ENCODE results near the gene NPHP1. TPM values are rescaled to one million over a fixed set of nuclear protein-coding genes. Genes with fewer than 3 reads are reported as not detected.

The NPHP1 gene
- total and polyA plus RNA-seq, 2 of the 4 experiments (the other 2 are of a cell fraction) = 1.8 to 2.5 TPM

- no peak overlapping the region for H2AK5ac ChIP-seq (ENCODE audit: low read depth, low read length)
- H3K4me2 ChIP-seq (ENCODE audit: low read depth, low read length) = no peak overlapping the region
- H3K4me3 ChIP-seq (ENCODE audit: insufficient read depth, low read depth, low read length) = no peak overlapping the region
- H4K8ac ChIP-seq (ENCODE audit: low read depth in 2 of 2, low read length in 2 of 2) = no peak overlapping the region
- H3K14ac ChIP-seq (replicated peaks; ENCODE audit: low read depth, low read length) = no peak overlapping the region
- intact Hi-C loops (cut with micrococcal nuclease) = loop anchor here (2.0 kb wide), 1 partner anchor 20 kb away; no protein-coding TSS in a partner anchor
- H3K56ac ChIP-seq (ENCODE audit: extremely low read depth, insufficient read depth, low read length) = no peak overlapping the region
- H3K23ac ChIP-seq (ENCODE audit: low read depth, low read length) = no peak overlapping the region
- in situ Hi-C loops (cut with MboI; ENCODE audit: low sequenced_read_pairs) = no loop called here
- H3K27me3 ChIP-seq (ENCODE audit: control insufficient read depth, insufficient read depth, low read length) = no peaks in the 10 kb centered on the region
- H3K27ac ChIP-seq (ENCODE audit: insufficient read depth, low read length) = no peak overlapping the region
- no peak overlapping the region for H2BK20ac ChIP-seq (ENCODE audit: low read depth, low read length)
- no peak overlapping the region for H3K9ac ChIP-seq (ENCODE audit: low read depth, low read length)
- no peak overlapping the region for H2AFZ ChIP-seq (replicated peaks; ENCODE audit: low read length, poor library complexity)
- TF ChIP-seq RCOR1 (IDR thresholded peaks at IDR 0.05; ENCODE audit: insufficient replicate concordance, low read length) (no peak), POLR2A (IDR thresholded peaks at IDR 0.05; ENCODE audit: low read depth, low read length) (no peak), RAD21 (IDR thresholded peaks at IDR 0.05; ENCODE audit: low read length) (no peak), MAZ (IDR thresholded peaks at IDR 0.05; ENCODE audit: borderline replicate concordance, low read depth, low read length) (no peak), CEBPB (IDR thresholded peaks at IDR 0.05; ENCODE audit: low read depth, low read length) (no peak), MAFK (IDR thresholded peaks at IDR 0.05; ENCODE audit: low read depth, low read length) (no peak), NFE2L2 (IDR thresholded peaks at IDR 0.05; ENCODE audit: low read depth, low read length) (no peak), USF2 (IDR thresholded peaks at IDR 0.05; ENCODE audit: low read depth, low read length) (no peak), MXI1 (IDR thresholded peaks at IDR 0.05; ENCODE audit: borderline replicate concordance, low read depth, low read length) (no peak), SMC3 (IDR thresholded peaks at IDR 0.05; ENCODE audit: low read depth, low read length) (no peak), RFX5 (IDR thresholded peaks at IDR 0.05; ENCODE audit: low read depth, low read length) (no peak)
- H3K18ac ChIP-seq (ENCODE audit: low read depth, low read length) = no peak overlapping the region
- H3K4me1 ChIP-seq (ENCODE audit: control insufficient read depth, insufficient read depth, low read length) = no peaks in the 10 kb centered on the region
- BruUV-seq (replicated peaks) = no TSS peak
- H2BK15ac ChIP-seq (ENCODE audit: low read depth, low read length) = no peak overlapping the region
- no peak overlapping the region for H2BK5ac ChIP-seq (ENCODE audit: low read depth, low read length, poor library complexity, severe bottlenecking)
- H2AK9ac ChIP-seq (replicated peaks; ENCODE audit: low read depth, low read length, poor library complexity) = no peak overlapping the region
- no peaks in the 10 kb centered on the region for H4K20me1 ChIP-seq (ENCODE audit: insufficient read depth, low read length)
- H3K9me3 ChIP-seq (ENCODE audit: control insufficient read depth, insufficient read depth, low read length) = no peaks in the 10 kb centered on the region
- H4K5ac ChIP-seq (ENCODE audit: low read depth, low read length) = no peak overlapping the region
- H3K36me3 ChIP-seq (ENCODE audit: control insufficient read depth, insufficient read depth, low read length) = no peaks in the 10 kb centered on the region
- WGBS, 2 experiments (ENCODE audit: extremely low coverage in 2 of 2, insufficient read length in 1 of 2) = no CpG with 5 or more reads among the region's 6 CpGs
- dilution Hi-C loops (cut with HindIII; ENCODE audit: low sequenced_read_pairs, unreplicated experiment) = no loop called here
- ChIA-PET POLR2A (ENCODE audit: unreplicated experiment) (no interaction called here), CTCF (no interaction called here)
- no peak overlapping the region for H4K91ac ChIP-seq (ENCODE audit: insufficient read depth, low read depth, low read length)
- H3K4ac ChIP-seq (ENCODE audit: low read depth, low read length) = no peak overlapping the region
- DNase-seq (no peak), ATAC-seq (ENCODE audit: low read depth) (no peak)
- no peaks in the 10 kb centered on the region for H3K9me1 ChIP-seq (ENCODE audit: insufficient read depth, low read length)
- H3K79me1 ChIP-seq (ENCODE audit: low read depth in 1 of 2, low read length in 2 of 2) = no peaks in the 10 kb centered on the region
- H2BK120ac ChIP-seq (ENCODE audit: low read depth, low read length) = no peak overlapping the region
These were observed 32.3 kb downstream of the NPHP1 start for GRCh38 chr2:110172506-110172905.
